OCI-LY7 (cell line): ENCODE data around the gene TPO.

ENCODE experiments used
- CTCF ChIP-seq: fragments of 200-600 bp; sonication (generic); conservative IDR thresholded peaks from 2 replicates; pipeline ENCODE4 v1.5.1; 2014; ENCODE audit warnings: mild to moderate bottlenecking, antibody characterized with exemption, low read length, moderate library complexity, mixed read lengths
- EZH2phosphoT487 ChIP-seq: fragments of 200-600 bp; sonication (generic); IDR thresholded peaks from 2 replicates; pipeline ENCODE4 v1.6.1; 2018; ENCODE audit warnings: low read depth, borderline replicate concordance, mild to moderate bottlenecking, mixed run types, antibody characterized with exemption, low read length, moderate library complexity, mixed read lengths

- no peak for TF ChIP-seq CTCF
- TF ChIP-seq EZH2phosphoT487, result no peak
These were observed 37.5 kb upstream of the TPO start for GRCh38 chr2:1375794-1376193.
